ENCODE data around the gene GPX2.
A peak's percentile ranks its signal among the peaks of the same experiment; 100 is the strongest.

The GPX2 gene

DNA sequence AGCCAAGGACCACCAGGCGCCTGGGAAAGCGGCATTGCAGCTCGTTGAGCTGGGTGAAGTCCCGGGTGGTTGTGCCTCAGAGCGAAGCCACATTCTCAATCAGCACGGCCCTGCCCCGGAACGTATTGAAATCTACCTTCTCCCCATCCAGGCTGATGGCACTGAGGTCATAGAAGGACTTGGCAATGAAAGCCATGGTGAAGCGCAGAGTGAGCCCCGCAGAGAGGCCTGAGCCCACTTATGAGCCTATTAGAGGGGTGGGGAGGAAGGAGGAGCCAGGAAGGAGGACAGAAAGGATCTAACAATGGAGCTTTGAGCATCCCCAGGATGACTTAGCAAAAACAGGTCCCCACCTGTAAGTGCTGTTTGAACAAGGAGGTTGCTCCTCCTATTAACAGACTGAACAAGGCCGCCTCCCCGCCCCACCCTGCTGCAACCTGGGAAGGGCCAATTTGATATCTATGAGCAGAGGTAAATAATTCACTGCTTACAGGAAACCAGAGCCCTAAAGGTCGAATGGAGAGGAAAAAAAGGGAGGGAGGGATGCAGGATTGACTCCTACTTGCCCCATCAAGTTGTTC, at the start of gene GPX2:
Gene GPX2 (minus strand): TSS at position 215 of the 581 bp plus-strand sequence. CDS start 19 bp downstream, at position 196.
- no peak for DNase-seq (ENCODE audit: low read depth)

DNA sequence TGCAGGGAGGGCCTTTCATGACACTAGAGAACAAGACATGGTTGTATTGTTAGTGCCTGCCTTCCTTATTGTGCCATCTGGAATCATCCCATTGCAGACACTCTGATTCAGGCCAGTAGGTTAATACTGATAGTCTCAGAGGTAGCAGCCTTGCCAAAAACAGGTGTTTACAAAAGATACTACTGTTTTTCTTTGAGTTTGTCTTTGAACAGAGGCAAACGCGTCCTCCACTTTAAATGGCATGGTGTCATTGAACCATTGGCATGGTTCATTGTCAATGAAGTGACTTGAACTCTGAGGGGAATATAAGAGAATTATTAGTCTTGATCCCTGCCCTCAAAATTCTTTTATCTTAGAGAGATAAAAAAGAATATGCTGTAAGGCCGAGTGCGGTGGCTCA, 48.4 kb upstream of the GPX2 start:
- no peak for DNase-seq (ENCODE audit: low read depth)

DNA sequence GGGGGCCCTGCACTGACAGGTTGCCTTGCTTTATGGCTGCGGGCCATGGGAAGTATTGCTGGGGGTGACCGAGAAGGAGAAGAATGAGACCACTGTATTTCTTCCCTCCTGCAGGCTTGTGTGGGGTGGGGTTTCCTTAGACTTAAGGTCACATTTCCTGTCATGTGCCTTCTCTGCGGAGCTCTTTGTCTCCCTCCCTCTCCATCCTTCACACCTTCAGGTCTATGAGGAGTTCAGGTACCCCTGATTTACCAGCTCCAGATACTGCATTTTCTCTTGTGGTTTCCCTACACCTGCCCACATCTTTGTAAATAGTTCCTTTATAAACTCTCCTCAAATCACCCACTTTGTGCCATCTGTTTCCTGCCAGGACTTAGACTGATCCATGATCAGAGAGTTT, 47.8 kb upstream of the GPX2 start:
- DNase-seq (ENCODE audit: low read depth), result no peak

DNA sequence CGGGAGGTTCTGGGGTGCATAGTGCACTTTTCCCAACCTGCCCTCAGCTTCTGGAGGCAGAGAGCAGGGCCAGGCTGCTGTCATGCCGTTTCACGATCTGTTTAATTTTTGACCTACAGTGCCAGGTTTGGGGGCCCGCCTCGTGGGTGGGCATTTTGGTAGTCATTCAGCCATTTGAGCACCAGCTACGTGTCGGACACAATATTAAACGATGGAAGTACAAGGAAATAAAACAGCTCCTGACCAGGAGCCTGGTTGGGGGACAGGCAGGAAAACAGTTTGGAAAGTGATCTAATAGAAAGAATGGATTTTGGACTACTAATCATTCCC, 44.9 kb upstream of the GPX2 start:
- DNase-seq (ENCODE audit: low read depth), result no peak

- peak; percentile 85 for DNase-seq (ENCODE audit: low read depth)
Measured at GRCh38 chr14:64986648-64987437, 44.3 kb upstream of the GPX2 start, which contains the start of gene FNTB. Gene FNTB (plus strand): TSS chr14:64986895. CDS start chr14:64986954, 59 bp downstream.

DNA sequence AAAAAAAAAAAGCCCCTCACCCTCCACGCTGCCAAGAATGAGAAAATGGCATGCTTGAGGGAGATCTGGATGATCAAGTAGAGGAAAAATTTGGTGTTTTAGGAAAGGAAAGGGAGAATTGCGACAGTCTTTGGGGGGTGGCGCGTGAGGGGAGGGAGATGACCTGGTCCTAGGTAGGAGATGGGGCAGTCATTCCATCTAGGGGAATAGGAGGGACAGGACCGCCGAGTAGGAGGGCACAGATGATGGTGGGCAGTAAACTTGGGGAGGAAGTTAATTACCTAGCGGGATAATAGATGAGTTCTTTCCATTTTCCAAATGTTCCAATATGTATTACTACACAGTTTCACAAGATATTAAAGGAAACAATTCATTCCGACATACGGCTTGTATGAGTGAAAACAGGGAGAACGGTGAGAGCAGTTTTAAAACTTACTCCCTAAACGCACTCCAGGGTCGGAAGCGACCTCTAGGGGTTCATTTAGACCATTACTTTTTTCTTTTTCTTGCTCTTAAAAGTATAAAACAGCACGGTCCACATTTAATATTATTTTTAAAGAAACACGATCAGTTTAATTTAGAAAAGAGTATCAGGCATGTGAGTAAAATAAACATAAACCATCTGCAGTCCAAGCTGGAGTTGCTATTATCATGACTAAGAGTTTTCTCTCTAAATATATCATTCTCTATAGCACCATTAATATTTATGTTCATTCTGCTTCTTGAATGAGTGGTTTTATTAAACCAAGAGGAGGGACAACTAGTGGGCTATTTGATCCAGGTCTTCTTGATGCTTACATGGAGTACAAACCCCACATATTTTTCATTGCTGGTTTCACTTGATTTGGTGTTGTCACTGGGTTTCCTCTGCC, 41.1 kb upstream of the GPX2 start:
- no peak for DNase-seq (ENCODE audit: low read depth)

GRCh38 chr14:64979336-64980074, 37.0 kb upstream of the GPX2 start:
- DNase-seq (ENCODE audit: low read depth), result no peak

GRCh38 chr14:64974563-64974962, 32.0 kb upstream of the GPX2 start:
- DNase-seq (ENCODE audit: low read depth), result no peak

DNA sequence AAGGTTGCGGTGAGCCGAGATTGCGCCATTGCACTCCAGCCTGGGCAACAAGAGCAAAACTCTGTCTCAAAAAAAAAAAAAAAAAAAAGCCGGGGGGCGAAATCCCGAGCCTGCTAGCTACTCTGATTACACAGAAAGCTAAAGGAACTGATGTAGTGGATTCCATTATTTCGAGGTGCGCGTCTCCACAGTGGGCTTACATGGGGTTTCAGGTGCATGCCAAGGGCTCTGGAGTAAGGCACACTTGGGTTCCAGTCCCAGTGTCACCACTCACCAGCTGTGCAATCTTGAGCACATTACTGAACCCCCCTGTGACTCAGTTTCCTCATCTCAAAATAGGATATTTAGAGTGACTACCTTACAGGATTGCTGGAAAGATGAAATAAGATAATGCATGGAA, 31.3 kb upstream of the GPX2 start:
- no peak for DNase-seq (ENCODE audit: low read depth)

GRCh38 chr14:64973026-64973442, 30.5 kb upstream of the GPX2 start:
- DNase-seq (ENCODE audit: low read depth), result no peak

- no peak for DNase-seq (ENCODE audit: low read depth)
Measured at GRCh38 chr14:64971943-64972791, 29.6 kb upstream of the GPX2 start, which contains the start of gene RAB15. Gene RAB15 (minus strand): TSS chr14:64972336. CDS start chr14:64972076, 260 bp downstream.

- DNase-seq (ENCODE audit: low read depth), result no peak
Measured at GRCh38 chr14:64971491-64971942, 29.0 kb upstream of the GPX2 start.

GRCh38 chr14:64970776-64971477, 28.4 kb upstream of the GPX2 start:
- no peak for DNase-seq (ENCODE audit: low read depth)

GRCh38 chr14:64970041-64970440, 27.5 kb upstream of the GPX2 start:
- DNase-seq (ENCODE audit: low read depth), result no peak

- no peak for DNase-seq (ENCODE audit: low read depth)
Measured at GRCh38 chr14:64968651-64969050, 26.1 kb upstream of the GPX2 start.

DNA sequence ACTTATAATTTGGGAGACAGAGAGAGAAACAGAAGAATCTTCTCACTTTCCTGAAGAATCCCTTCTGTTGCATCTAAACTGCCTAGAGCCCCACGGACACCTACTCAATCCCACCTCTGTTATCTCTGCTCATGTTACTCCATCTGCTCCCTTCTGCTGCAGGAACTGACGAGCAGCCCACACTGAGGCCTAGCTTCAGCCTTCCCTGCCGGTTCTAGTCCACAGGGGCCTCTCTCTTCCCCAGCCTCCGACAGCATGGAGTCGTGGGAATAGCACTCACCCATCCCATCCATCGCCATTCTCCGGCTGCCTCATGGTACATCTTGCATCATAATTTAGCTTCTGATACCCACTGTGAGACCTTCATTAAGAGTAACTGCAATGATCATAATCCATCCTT, 25.6 kb upstream of the GPX2 start:
- DNase-seq (ENCODE audit: low read depth), result no peak

DNA sequence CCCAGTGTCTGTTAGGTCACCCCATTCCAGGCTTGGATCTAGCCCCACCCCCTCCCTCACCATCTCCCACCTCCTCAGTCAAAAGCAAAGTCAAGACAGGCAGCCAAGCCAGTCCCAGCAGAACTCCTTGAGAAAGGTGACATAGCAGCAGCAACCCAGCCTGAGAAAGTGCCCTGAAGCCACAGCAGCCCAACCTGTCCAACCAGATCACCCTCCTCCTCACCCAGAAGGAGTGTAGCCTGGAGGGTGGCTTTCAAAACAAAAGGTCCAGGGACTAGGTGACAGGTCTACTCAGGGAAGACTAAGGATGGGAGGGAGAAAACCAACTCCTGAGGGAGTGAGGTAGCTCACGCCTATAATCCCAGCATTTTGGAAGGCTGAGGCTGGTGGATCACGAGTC, 24.4 kb upstream of the GPX2 start:
- no peak for DNase-seq (ENCODE audit: low read depth)

DNA sequence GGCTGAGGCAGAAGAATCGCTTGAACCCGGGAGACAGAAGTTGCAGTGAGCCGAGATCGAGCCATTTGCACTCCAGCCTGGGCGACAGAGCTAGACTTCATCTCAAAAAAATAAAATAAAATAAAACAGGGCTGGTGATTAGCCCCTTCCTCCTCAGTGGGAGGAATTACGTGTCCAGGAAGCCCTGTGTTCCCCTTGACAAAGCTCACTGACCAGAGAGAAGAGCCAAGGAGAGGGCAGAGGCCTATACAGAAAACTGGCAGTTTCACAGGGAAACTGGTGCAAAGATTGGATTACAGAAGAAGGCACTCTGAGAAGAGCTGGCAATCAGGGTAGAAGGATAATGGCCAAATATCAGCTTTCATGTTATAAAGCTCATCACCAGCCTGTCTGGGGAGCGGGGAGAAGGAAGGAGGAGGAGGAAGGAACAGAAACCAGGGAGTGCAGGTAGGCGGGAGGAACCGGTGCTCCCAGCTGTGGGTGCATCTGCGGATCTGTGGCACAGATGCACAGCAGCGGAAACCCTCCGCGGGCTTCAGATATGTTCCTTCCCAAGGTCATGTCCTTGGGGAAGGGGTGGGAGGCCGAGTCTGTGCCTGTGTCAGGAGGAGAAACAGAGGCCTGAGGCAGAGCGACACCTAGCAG, 22.9 kb upstream of the GPX2 start:
- DNase-seq (ENCODE audit: low read depth), result no peak

GRCh38 chr14:64963611-64964010, 21.1 kb upstream of the GPX2 start:
- no peak for DNase-seq (ENCODE audit: low read depth)

DNA sequence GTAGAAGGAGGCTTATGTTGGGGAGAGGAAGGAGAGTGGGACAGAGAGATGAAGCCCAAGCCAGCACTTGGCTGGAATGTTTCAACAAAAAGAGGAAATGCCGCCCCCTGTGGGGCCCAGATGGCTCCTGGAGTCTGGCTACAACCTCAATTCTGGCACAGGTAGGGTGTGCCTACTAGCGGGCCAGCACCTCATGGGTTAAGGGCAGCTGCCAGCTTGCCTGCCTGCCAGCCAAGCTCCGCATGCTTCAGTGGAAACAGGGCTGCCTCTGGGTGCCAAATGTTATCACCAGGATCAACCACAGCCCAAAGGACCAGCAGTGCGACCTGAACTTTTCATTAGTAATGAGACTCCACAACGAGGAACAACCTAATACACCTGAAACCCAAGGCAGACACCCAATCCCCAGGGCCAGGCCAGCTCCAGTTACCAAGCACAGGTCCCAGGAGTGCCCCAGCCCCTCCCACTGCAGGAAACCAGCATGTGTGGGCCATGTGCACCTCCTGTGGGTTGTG, 18.3 kb upstream of the GPX2 start:
- no peak for DNase-seq (ENCODE audit: low read depth)

Measured in CMK (cell line).